Panc1 (cell line): Measurements from ENCODE around the gene HMG20B. TPM values are rescaled to one million over a fixed set of nuclear protein-coding genes. Genes with fewer than 3 reads are reported as not detected.

ENCODE experiments used
- ATAC-seq: fragments of 200-7000 bp; cut with Tn5 transposase; 2 replicates; pipeline ENCODE4 v1.9.1; 2020; ENCODE audit warnings: mild to moderate bottlenecking, moderate library complexity
- BruUV-seq: library from RNA; stranded (reverse); fragments of 400-500 nt; replicated peaks from 2 replicates; lab custom pipeline; 2021; lab: Mats Ljungman, UMichigan
- CTCF ChIA-PET: fragments of 300-600 bp; sonication (Branson Sonifier 250); formaldehyde crosslinking; loops from one replicate; lab custom pipeline; 2022; ENCODE audit warnings: antibody characterized with exemption; lab: Charles Lee
- POLR2A ChIA-PET: fragments of 300-600 bp; sonication (Branson Sonifier 250); formaldehyde crosslinking; loops from one replicate; lab custom pipeline; 2022; ENCODE audit warnings: antibody characterized with exemption; lab: Charles Lee
- DNase-seq: peaks from one replicate; pipeline ENCODE4 v3.0.0-alpha.2; 2010; ENCODE audit warnings: low read depth, low spot score
- H3K27ac ChIP-seq: 2 replicates; pipeline ENCODE4 v1.5.1; 2011; ENCODE audit warnings: mild to moderate bottlenecking, low read length, inconsistent platforms
- H3K27me3 ChIP-seq: fragments of 200-500 bp; sonication (Bioruptor generic); 2 replicates; pipeline ENCODE4 v1.6.0; 2014; ENCODE audit warnings: low read length, inconsistent platforms; ENCODE audit not compliant: control insufficient read depth, insufficient read depth
- H3K36me3 ChIP-seq: fragments of 200-500 bp; sonication (Bioruptor generic); 2 replicates; pipeline ENCODE4 v1.5.1; 2014; ENCODE audit warnings: inconsistent platforms, mild to moderate bottlenecking, low read length, moderate library complexity; ENCODE audit not compliant: control insufficient read depth, insufficient read depth
- H3K4me1 ChIP-seq: 2 replicates; pipeline ENCODE4 v1.5.1; 2011; ENCODE audit warnings: inconsistent platforms, mild to moderate bottlenecking, low read length, moderate library complexity; ENCODE audit not compliant: control insufficient read depth, insufficient read depth
- H3K4me3 ChIP-seq, 2 experiments: 2 replicates each; pipeline ENCODE4 v1.5.1; 2011 to 2012; ENCODE audit warnings: low read depth in 2 of 2, low read length in 2 of 2, mild to moderate bottlenecking in 2 of 2, inconsistent platforms in 1 of 2, moderate library complexity in 1 of 2
- H3K9me3 ChIP-seq: fragments of 200-500 bp; sonication (Bioruptor generic); 2 replicates; pipeline ENCODE4 v1.5.1; 2014; ENCODE audit warnings: low read depth, mild to moderate bottlenecking, inconsistent platforms, low read length, moderate library complexity; ENCODE audit not compliant: control insufficient read depth, insufficient read depth
- POLR2AphosphoS5 ChIP-seq: IDR thresholded peaks from 2 replicates; pipeline ENCODE4 v1.6.1; 2012; ENCODE audit warnings: mild to moderate bottlenecking, low read depth, low read length, moderate library complexity
- SIN3A ChIP-seq: IDR thresholded peaks from 2 replicates; pipeline ENCODE4 v1.6.1; 2012; ENCODE audit warnings: low read depth, mild to moderate bottlenecking, low read length, moderate library complexity, borderline replicate concordance; ENCODE audit not compliant: insufficient read depth
- TCF7L2 ChIP-seq: IDR thresholded peaks from 2 replicates; pipeline ENCODE4 v1.6.1; 2011; ENCODE audit warnings: mild to moderate bottlenecking, low read depth, low read length, inconsistent platforms
- in situ Hi-C: cut with HindIII; loops from 2 replicates; pipeline ENCODE4 v1.10.0; 2016; ENCODE audit warnings: low sequenced_read_pairs, low pct_unique_long_range_greater_than_20kb
- intact Hi-C: fragments of 100-400 bp; cut with micrococcal nuclease; formaldehyde crosslinking; loops from one replicate; pipeline ENCODE4 v1.10.0; 2022; ENCODE audit not compliant: unreplicated experiment
- total RNA-seq: library from RNA; stranded (reverse); gene quantifications from one replicate; pipeline ENCODE4 v1.2.1, GENCODE V29; 2021; ENCODE audit not compliant: unreplicated experiment
- TF ChIP-seq, protein P1 (sequence below): fragments of 450-650 bp; IDR thresholded peaks from 2 replicates; pipeline ENCODE4 v1.5.1; 2017; ENCODE audit warnings: mild to moderate bottlenecking
- TF ChIP-seq, protein P2 (sequence below), 2 experiments: IDR thresholded peaks; 2 replicates each; pipeline ENCODE4 v1.6.1; 2011 to 2012; ENCODE audit warnings: low read depth in 2 of 2, control low read depth in 1 of 2, low read length in 1 of 2, mild to moderate bottlenecking in 1 of 2, moderate library complexity in 1 of 2; ENCODE audit not compliant: insufficient read depth in 1 of 2

Gene HMG20B
- total RNA-seq, 1 experiment from 2014 or later: 74.7 TPM

- in situ Hi-C loops: no loop called here
Measured at GRCh38 chr19:3605361-3605760, 32.6 kb downstream of the HMG20B start.

GRCh38 chr19:3605770-3606169 lies 33.0 kb downstream of the HMG20B start:
- no peaks in the 10 kb centered on the region for H3K27me3 ChIP-seq
- CTCF ChIA-PET: no interaction called here
- intact Hi-C loops (no loop called here), in situ Hi-C loops (no loop called here)
- no peaks in the 10 kb centered on the region for H3K9me3 ChIP-seq
- DNase-seq (no peak), ATAC-seq (no peak)
- peak overlapping the region; percentile 44 to 62 for H3K4me3 ChIP-seq
- no TSS peak for BruUV-seq
- H3K4me1 ChIP-seq: peaks cover 39% of the 10 kb centered on the region
- no peak overlapping the region for H3K27ac ChIP-seq
- no peaks in the 10 kb centered on the region for H3K36me3 ChIP-seq
- TF ChIP-seq TCF7L2: no peak
- POLR2A ChIA-PET: no interaction called here

More at GRCh38 chr19:3605361-3605760, 32.6 kb downstream of the HMG20B start:
- peaks cover 36% of the 10 kb centered on the region for H3K4me1 ChIP-seq
- ATAC-seq (no peak), DNase-seq (no peak)
- ChIA-PET POLR2A (no interaction called here), CTCF (interaction anchor here (0.5 kb wide), 1 partner anchor 23 kb away, joined by 7 read pairs; no protein-coding TSS in a partner anchor)
- peak overlapping the region in 1 of 2 experiments; percentile 11; a peak in 1 of 4 replicates for H3K4me3 ChIP-seq
- H3K27ac ChIP-seq: no peak overlapping the region
- H3K9me3 ChIP-seq: no peaks in the 10 kb centered on the region
- TF ChIP-seq, protein P1, sequence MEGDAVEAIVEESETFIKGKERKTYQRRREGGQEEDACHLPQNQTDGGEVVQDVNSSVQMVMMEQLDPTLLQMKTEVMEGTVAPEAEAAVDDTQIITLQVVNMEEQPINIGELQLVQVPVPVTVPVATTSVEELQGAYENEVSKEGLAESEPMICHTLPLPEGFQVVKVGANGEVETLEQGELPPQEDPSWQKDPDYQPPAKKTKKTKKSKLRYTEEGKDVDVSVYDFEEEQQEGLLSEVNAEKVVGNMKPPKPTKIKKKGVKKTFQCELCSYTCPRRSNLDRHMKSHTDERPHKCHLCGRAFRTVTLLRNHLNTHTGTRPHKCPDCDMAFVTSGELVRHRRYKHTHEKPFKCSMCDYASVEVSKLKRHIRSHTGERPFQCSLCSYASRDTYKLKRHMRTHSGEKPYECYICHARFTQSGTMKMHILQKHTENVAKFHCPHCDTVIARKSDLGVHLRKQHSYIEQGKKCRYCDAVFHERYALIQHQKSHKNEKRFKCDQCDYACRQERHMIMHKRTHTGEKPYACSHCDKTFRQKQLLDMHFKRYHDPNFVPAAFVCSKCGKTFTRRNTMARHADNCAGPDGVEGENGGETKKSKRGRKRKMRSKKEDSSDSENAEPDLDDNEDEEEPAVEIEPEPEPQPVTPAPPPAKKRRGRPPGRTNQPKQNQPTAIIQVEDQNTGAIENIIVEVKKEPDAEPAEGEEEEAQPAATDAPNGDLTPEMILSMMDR: no peak
- TF ChIP-seq POLR2AphosphoS5 (no peak), TCF7L2 (no peak), SIN3A (no peak)
- TF ChIP-seq, protein P2, sequence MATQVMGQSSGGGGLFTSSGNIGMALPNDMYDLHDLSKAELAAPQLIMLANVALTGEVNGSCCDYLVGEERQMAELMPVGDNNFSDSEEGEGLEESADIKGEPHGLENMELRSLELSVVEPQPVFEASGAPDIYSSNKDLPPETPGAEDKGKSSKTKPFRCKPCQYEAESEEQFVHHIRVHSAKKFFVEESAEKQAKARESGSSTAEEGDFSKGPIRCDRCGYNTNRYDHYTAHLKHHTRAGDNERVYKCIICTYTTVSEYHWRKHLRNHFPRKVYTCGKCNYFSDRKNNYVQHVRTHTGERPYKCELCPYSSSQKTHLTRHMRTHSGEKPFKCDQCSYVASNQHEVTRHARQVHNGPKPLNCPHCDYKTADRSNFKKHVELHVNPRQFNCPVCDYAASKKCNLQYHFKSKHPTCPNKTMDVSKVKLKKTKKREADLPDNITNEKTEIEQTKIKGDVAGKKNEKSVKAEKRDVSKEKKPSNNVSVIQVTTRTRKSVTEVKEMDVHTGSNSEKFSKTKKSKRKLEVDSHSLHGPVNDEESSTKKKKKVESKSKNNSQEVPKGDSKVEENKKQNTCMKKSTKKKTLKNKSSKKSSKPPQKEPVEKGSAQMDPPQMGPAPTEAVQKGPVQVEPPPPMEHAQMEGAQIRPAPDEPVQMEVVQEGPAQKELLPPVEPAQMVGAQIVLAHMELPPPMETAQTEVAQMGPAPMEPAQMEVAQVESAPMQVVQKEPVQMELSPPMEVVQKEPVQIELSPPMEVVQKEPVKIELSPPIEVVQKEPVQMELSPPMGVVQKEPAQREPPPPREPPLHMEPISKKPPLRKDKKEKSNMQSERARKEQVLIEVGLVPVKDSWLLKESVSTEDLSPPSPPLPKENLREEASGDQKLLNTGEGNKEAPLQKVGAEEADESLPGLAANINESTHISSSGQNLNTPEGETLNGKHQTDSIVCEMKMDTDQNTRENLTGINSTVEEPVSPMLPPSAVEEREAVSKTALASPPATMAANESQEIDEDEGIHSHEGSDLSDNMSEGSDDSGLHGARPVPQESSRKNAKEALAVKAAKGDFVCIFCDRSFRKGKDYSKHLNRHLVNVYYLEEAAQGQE (IDR thresholded peaks at IDR 0.05; ENCODE audit: insufficient read depth in 1 of 2, low read depth in 2 of 2, low read length in 1 of 2): no peak
- no peaks in the 10 kb centered on the region for H3K27me3 ChIP-seq
- no TSS peak for BruUV-seq
- intact Hi-C loops: no loop called here
- no peaks in the 10 kb centered on the region for H3K36me3 ChIP-seq

- TF ChIP-seq, protein P1: no peak
- H3K4me1 ChIP-seq: peaks cover 39% of the 10 kb centered on the region
- no peak overlapping the region; the same call in 1 of the 2 replicates for H3K27ac ChIP-seq
- ATAC-seq (peak; percentile 62), DNase-seq (no peak)
- H3K36me3 ChIP-seq: no peaks in the 10 kb centered on the region
- H3K27me3 ChIP-seq: no peaks in the 10 kb centered on the region
- H3K9me3 ChIP-seq: no peaks in the 10 kb centered on the region
- CTCF ChIA-PET: no interaction called here
- BruUV-seq: no TSS peak
- POLR2A ChIA-PET: no interaction called here
- in situ Hi-C loops: no loop called here
- intact Hi-C loops: no loop called here
- H3K4me3 ChIP-seq: peak overlapping the region; percentile 44 to 62
Measured at GRCh38 chr19:3606174-3606689, 33.5 kb downstream of the HMG20B start.
